MG63 (cell line): ENCODE measurements around the gene CIZ1. TPM values are rescaled to one million over a fixed set of nuclear protein-coding genes. Genes with fewer than 3 reads are reported as not detected.
A peak's percentile ranks its signal among the peaks of the same experiment; 100 is the strongest.

ENCODE experiments used
- DNase-seq: peaks from one replicate; pipeline ENCODE4 v3.0.0-alpha.2; 2020
- H3K27me3 ChIP-seq: fragments of 250-450 bp; sonication (Bioruptor Pico); 2 replicates; pipeline ENCODE4 v1.5.1; 2020; ENCODE audit warnings: mild to moderate bottlenecking, moderate library complexity
- H3K36me3 ChIP-seq: fragments of 250-450 bp; sonication (Bioruptor Pico); 2 replicates; pipeline ENCODE4 v1.5.1; 2020; ENCODE audit warnings: mild to moderate bottlenecking, moderate library complexity
- H3K4me3 ChIP-seq: fragments of 250-450 bp; sonication (Bioruptor Pico); 2 replicates; pipeline ENCODE4 v1.5.1; 2020; ENCODE audit warnings: mild to moderate bottlenecking, moderate library complexity
- H3K9me3 ChIP-seq: fragments of 250-450 bp; sonication (Bioruptor Pico); 2 replicates; pipeline ENCODE4 v1.5.1; 2020; ENCODE audit warnings: mild to moderate bottlenecking, moderate library complexity
- total RNA-seq: library from RNA; depleted of rRNA; stranded (reverse); fragments of >200 nt; shearing (Covaris generic); gene quantifications from 2 replicates; pipeline ENCODE4 v1.2.3, GENCODE V29; 2014; ENCODE audit warnings: low replicate concordance

The CIZ1 gene
- total RNA-seq, 1 experiment from 2014 or later, result 12.2 TPM

DNA sequence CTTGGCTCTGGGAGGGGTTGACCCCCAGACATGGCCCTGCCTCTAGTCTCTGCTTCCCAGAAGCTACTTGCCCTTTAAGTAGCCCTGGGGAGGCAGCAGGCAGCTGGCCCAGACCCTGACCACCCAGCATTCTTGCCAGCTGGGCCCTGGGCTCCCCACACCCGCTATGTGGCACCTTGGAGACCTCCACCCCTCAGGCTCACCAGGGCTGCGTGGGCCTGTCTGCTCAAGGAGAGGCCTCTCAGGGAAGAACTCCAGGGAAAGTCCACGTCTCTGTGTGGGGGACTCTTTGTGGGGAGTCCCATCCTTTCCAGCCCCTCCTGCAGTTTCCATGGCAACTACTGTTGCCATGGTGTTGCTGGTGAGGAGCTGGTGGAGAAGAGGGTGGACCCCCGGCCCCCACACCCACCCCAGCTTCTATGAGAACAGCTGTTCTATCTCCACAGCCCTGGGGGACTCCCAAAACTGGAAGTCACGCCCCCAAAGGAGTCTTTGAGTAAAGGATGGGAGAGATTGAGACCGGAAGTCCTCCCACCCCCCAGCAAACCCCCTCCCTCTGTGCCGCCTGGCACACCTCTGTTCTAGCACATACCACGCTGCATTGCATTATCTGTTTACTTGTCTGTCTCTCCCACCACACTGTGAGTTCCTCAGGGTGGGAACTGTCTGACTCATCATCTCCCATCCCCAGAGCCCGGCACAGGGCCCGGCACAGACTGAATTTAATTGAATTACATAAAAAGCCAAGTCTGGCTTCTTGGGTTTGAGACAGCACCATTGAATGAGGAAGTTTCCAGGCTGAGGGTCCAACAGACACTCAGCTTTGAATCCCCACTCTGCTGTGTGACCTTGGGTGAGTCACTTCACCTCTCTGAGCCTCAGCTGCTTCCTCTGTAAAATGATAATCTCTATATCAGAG, 24.4 kb upstream of the CIZ1 start:
- Histone ChIP-seq H3K36me3 (no peaks in the 10 kb centered on the region), H3K9me3 (no peaks in the 10 kb centered on the region), H3K27me3 (no peaks in the 10 kb centered on the region), H3K4me3 (no peak overlapping the region)
- DNase-seq, result no peak

GRCh38 chr9:128214571-128215490, 23.5 kb upstream of the CIZ1 start:
- Histone ChIP-seq H3K9me3 (no peaks in the 10 kb centered on the region), H3K4me3 (no peak overlapping the region), H3K36me3 (no peaks in the 10 kb centered on the region), H3K27me3 (no peaks in the 10 kb centered on the region)
- peak; percentile 38 for DNase-seq

- H3K9me3 ChIP-seq, result no peaks in the 10 kb centered on the region
- no peak overlapping the region for H3K4me3 ChIP-seq
- DNase-seq, result no peak
- no peaks in the 10 kb centered on the region for H3K36me3 ChIP-seq
- no peaks in the 10 kb centered on the region for H3K27me3 ChIP-seq
Observed at GRCh38 chr9:128213746-128214497, 22.6 kb upstream of the CIZ1 start.

DNA sequence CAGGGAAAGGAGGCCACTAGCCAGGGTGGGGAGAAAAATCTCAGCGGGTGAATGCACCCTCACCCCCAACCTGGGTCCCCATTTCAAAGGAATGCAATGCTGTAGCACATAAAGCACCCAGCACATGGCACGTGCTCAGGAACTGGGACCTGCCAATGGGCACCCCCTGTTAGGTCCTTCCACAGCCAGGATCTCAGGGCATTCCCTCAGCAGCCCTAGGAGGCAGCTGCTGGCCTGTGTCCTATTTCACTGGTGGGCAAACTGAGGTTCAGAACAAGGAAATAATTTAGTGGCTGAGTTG, 20.6 kb upstream of the CIZ1 start:
- Histone ChIP-seq H3K4me3 (no peak overlapping the region), H3K36me3 (no peaks in the 10 kb centered on the region), H3K9me3 (no peaks in the 10 kb centered on the region), H3K27me3 (no peaks in the 10 kb centered on the region)
- DNase-seq, result no peak

DNA sequence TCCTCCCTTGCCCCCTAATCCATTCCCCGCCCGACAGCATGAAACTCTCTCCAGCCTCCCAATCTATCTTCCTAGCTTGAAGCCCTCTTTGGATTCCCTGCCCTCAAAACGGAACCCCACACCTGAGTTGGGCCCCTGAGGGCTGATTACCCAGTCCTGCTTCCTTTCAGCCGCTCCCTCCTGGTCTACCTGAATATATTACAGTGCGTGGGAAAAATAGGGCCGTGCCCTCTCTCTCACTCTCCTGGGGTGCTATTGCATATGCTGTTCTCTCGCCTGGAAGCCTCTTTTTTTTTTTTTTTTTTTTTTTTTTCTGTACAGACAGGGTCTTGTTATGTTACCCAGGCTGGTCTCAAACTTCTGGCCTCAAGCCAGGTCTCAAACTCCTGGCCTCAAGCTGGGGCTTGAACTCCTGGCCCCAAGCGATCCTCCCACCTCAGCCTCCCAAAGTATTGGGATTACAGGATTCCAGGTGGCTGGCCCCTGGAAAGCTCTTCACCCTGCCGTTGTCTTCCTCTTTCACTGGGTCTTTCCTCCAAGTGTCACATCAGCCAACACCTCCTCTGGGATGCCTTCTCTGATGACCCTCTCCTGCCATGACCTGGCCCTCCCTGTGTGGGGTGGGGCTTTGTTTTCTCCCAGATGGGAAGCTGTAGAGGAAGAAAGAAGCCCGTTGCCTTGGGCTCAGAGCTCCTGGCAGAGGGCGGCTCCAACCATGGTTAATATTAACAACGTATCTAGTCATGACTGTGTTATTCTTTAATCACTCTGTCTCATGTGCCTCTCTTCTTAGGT, 20.0 kb upstream of the CIZ1 start:
- Histone ChIP-seq H3K27me3 (no peaks in the 10 kb centered on the region), H3K4me3 (no peak overlapping the region), H3K9me3 (no peaks in the 10 kb centered on the region), H3K36me3 (no peaks in the 10 kb centered on the region)
- DNase-seq, result no peak

DNA sequence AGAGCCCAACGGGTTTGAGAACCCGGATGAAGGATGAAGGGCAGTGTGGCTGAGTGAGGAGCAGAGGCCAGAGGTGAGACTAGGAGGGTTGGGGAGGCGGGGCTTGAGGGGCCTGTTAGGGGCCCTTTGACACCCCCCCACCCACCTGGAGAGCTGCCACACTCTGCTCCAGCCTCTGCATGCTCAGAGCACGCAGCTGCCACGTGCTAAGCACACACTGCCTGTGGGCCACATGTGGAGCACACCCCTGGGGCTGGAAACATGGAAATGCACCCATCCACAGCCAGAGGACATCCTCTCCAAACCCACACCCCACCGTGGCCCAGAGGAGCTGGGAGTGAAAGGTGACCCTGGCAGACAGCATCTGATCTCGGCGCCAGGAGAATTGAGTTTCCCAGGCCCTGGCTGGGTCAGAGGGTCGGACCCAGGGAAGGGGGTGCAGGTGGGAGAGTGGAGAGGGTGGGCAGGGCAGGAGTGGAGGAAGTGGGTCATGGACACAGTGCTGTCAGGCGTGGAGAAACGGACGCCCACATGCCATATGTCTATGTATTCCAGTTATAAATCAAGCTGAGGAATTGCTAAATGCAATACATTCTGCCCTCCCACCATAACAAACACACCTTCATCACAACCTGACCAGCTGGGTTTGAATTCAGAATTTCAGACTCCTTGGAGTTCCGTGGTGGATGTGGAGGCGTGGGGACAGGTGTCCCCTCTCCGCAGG, 17.7 kb upstream of the CIZ1 start:
- no peaks in the 10 kb centered on the region for H3K36me3 ChIP-seq
- H3K9me3 ChIP-seq, result no peaks in the 10 kb centered on the region
- DNase-seq, result no peak
- H3K27me3 ChIP-seq, result peaks cover 3% of the 10 kb centered on the region
- H3K4me3 ChIP-seq, result no peak overlapping the region

GRCh38 chr9:128208386-128208785, 17.0 kb upstream of the CIZ1 start:
- Histone ChIP-seq H3K36me3 (no peaks in the 10 kb centered on the region), H3K9me3 (no peaks in the 10 kb centered on the region), H3K4me3 (no peak overlapping the region), H3K27me3 (peaks cover 6% of the 10 kb centered on the region)
- no peak for DNase-seq

GRCh38 chr9:128206916-128207910, 15.8 kb upstream of the CIZ1 start:
- no peak overlapping the region for H3K4me3 ChIP-seq
- DNase-seq, result no peak
- no peaks in the 10 kb centered on the region for H3K36me3 ChIP-seq
- no peaks in the 10 kb centered on the region for H3K9me3 ChIP-seq
- H3K27me3 ChIP-seq, result peaks cover 6% of the 10 kb centered on the region

- Histone ChIP-seq H3K4me3 (no peak overlapping the region), H3K36me3 (no peaks in the 10 kb centered on the region), H3K27me3 (peaks cover 6% of the 10 kb centered on the region), H3K9me3 (no peaks in the 10 kb centered on the region)
- DNase-seq, result no peak
Observed at GRCh38 chr9:128206484-128206883, 15.1 kb upstream of the CIZ1 start.

- no peaks in the 10 kb centered on the region for H3K9me3 ChIP-seq
- peaks cover 6% of the 10 kb centered on the region for H3K27me3 ChIP-seq
- no peak for DNase-seq
- no peak overlapping the region for H3K4me3 ChIP-seq
- H3K36me3 ChIP-seq, result no peaks in the 10 kb centered on the region
Observed at GRCh38 chr9:128205296-128205944, 14.0 kb upstream of the CIZ1 start.

DNA sequence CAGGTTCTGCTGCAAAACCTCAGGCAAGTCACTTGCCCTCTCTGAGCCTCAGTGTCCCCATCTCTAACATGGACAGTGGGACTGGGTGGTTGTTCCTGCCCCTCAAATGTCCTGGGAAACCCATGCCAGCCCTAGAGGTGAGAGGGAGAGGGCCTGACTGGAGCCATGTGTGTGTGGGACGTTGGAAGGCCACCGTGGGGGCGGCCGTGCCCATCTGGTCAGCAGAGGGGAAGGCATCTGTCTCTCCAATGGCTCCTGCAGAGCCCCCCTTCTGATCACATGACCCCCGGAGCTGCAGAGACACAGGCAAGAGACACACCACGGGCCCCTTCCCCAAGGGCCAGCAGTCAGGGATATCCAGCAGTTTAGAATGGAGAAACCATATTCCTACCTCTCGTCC, 13.5 kb upstream of the CIZ1 start:
- H3K27me3 ChIP-seq, result peaks cover 6% of the 10 kb centered on the region

DNA sequence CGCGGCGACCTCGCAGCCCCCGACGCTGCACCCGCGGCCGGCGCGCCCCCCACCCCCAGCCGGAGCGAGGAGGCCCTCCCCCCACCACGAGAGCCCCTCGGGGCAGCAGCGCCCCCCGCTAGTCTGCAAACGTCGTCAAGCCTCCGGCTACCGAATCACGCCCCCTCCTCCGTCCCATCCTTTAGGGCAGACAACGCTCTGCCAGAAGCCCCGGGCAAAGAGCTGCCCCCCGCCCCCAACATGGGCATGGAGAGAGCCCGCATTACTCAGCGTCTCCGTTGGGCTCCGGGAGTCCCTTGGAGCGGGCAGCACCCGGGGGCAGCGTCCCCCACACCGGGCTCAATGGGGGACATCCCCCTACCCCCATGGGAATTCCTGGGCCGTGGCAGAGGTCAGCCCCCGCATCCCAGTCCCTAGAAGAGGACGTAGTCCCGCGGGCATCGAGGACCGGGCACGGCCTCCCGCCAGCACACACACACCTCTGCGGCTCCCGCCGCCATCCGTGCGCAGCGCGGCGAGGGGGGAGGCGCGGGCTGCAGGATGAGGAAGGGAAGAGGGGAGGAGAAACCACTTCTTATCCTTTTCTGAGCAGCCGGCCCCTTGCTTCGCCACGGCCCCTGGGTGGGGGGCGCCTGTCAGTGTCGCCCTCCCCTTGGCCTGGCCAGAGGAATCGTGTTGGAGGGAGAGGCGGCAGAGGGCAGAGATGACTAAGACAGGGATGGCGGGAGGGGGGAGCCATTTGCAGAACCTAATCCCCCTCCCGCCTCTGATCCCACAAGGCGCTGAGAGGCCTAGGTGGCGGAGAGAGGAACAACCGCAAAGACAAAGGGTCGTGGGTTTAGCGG, 12.6 kb upstream of the CIZ1 start:
- Histone ChIP-seq H3K27me3 (peaks cover 6% of the 10 kb centered on the region), H3K4me3 (peak overlapping the region; percentile 43), H3K9me3 (no peaks in the 10 kb centered on the region), H3K36me3 (no peaks in the 10 kb centered on the region)
- DNase-seq, result no peak

More for the DNA sequence above, 13.5 kb upstream of the CIZ1 start:
- Histone ChIP-seq H3K9me3 (no peaks in the 10 kb centered on the region), H3K36me3 (no peaks in the 10 kb centered on the region), H3K4me3 (no peak overlapping the region)
- DNase-seq, result no peak

GRCh38 chr9:128203024-128203706, 11.8 kb upstream of the CIZ1 start, which contains the start of gene DNM1:
Gene DNM1, plus strand, starts transcription at chr9:128203379. Its CDS starts 92 bp downstream, at chr9:128203471.
- no peaks in the 10 kb centered on the region for H3K36me3 ChIP-seq
- peak; percentile 60 for DNase-seq
- no peaks in the 10 kb centered on the region for H3K9me3 ChIP-seq
- H3K27me3 ChIP-seq, result peaks cover 6% of the 10 kb centered on the region
- peak within 1 kb of the TSS; percentile 43 for H3K4me3 ChIP-seq
